Stimulated activated CD4-positive, alpha-beta T cell treated with anti-CD3 and anti-CD28 coated beads, Interleukin-2, amount 100 ng/mL, for 24 hours (primary cell): ENCODE measurements around the gene EFCAB13.
A peak's percentile ranks its signal among the peaks of the same experiment; 100 is the strongest.
"Not testable (repeated sequence)": the region's sequence is repeated elsewhere in the genome, so short reads cannot be mapped to it uniquely, and the experiment has no call there.

Experiments
- DNase-seq, 2 donors: peaks; one replicate each; pipeline ENCODE4 v3.0.0-alpha.2; 2020

The EFCAB13 gene

DNA sequence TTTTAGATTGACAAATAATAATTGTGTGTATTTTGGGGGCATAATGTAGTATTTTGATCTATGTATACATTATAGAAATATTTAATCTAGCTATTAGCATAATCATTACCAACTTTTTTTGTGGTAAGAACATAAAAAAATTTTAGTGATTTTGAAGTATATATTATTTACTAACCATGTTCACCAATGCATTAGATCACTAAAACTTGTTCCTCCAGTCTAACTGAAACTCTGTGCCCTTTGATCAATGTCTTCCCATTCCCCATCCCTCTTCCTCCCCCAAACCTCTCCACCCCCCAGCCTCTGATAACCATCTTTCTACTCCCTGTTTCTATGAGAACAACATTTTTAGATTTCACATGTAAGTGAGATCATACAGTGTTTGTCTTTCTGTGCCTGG lies 8.5 kb downstream of the EFCAB13 start:
- no peak for DNase-seq

DNA sequence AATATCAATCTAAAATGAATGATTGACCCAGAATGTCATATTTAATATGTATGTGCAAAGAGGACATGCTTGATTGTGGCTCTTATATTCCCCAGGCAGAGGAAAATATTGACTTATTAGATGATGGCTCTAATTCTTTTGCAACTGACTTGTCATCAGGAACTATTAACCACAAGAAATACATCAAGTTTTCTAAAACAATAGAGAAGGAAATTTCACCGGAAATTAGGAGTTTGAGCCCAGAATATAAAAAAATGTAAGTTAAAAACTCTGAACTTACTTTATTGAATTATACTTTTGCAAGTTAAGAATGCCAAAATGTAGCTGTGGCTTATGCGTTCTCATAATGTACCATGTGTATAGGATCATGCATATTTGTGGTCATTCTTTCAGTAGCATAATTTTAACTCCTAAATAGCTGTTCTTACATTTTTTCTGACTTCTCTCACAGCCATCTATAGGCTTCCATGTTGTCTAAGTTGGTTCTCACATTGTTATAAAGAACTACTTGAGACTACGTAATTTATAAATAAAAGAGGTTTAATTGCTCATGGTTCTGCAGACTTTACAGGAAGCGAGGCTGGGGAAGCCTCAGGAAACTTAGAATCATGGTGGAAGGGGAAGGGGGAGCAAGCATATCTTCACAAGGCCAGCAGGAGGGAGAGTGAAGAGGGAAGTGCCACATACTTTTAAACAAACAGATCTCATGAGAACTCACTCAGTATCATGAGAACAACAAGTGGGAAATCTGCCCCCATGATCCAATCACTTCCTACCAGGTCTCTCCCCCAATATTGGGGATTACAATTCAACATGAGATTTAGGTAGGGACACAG lies 11.6 kb downstream of the EFCAB13 start:
- DNase-seq = no peak

DNA sequence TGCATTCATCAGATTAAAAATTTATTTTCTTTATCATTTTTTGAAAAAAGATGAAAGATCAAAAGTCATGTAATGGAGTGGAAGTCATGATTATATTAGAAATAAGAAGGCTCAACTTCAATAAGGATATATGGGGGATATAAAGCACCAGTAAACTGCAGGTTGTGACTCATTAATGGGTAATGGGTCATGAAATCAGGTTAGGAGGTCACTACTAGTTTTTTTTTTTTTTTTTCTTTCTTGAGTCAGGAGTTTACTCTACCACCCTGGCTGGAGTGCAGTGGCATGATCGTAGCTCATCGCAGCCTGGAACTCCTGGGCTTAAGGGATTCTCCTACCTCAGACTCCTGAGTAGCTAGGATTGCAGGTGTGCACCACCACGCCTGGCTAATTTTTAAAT lies 14.3 kb downstream of the EFCAB13 start:
- no peak for DNase-seq

DNA sequence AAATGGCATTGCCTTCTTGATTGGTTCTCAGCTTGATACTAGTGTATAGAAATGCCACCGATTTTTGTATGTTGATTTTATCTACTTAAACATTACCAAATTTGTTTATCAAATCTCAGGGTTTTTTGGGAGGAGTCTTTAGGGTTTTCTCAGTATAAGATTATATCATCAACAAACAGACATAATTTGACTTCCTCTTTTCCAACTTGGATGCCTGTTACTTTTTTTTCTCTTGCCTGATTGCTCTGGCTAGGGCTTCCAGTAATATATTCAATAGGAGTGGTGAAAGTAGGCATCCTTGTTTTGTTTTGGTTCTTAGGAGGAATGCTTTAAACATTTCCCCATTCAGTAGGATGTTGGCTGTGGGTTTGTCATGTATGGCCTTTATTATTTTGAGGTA lies 29.1 kb downstream of the EFCAB13 start:
- DNase-seq = no peak

DNA sequence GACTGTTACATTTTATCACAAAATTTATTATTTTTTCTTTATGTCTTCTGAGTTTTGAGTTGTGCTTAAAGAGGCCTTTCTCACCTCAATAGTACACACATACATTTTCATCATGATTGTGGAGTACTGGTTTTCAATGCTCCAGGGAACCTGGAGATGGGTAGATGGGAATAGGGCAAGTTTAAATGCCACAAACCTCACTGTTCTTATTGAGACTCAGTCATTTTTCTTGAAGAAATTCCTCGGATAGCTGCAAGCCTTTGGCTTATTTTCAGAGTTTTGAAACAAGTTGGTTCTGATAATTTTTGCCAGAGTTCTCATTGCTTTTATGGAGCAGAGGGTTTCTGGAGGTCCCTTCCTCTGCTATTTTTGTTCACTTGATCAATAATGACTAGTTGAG lies 34.9 kb downstream of the EFCAB13 start:
- no peak for DNase-seq

DNA sequence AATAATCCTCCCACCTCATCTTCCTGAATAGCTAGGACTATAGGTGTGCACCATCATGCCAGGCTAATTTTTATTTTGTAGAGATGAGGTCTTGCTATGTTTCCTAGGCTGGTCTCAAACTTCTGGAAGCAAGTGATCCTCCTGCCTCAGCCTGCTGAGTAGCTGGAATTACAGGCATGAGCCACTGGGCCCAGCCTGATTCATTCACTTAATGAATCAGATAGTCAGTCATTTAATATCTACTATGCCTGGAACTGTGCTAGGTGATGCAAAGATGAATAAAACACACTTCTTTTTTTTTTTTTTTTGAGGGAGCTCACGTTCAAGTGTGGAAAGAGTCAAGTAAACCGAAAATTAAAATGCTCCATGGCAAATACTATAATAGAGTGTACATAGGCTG lies 39.4 kb downstream of the EFCAB13 start:
- no peak for DNase-seq

DNA sequence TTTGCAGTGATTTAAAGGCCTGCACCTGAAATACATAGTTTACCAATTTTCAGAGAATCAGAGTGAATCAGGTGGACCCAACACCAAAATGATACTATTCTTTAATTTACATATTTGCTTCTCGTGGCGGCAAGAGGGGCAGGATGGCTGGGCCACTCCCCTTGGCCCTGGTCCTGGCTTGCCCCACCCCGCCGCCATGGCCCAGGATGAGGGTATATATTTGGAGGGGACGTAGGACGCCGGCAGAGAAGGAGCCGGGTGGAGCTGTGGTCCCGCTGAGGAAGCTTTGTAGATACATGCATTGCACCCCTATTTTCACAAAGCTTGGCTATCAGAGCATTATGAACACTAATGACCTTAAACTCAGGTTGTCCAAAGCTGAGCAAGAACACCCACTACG lies 43.5 kb downstream of the EFCAB13 start:
- DNase-seq = no peak

DNA sequence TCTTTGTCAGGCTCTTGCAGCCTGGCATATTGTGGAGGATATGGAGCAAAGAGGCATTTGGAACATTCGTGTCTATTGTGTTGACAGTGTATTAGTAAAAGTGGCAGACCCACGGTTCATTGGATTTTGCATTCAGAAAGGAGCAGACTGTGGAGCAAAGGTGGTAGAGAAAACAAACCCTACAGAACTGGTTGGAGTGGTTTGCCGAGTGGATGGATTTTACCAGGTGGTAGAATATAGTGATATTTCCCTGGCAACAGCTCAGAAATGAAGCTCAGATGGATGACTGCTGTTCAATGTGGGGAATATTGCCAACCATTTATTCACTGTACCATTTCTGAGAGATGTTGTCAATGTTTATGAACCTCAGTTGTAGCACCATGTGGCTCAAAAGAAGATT lies 44.5 kb downstream of the EFCAB13 start:
- DNase-seq = no peak

DNA sequence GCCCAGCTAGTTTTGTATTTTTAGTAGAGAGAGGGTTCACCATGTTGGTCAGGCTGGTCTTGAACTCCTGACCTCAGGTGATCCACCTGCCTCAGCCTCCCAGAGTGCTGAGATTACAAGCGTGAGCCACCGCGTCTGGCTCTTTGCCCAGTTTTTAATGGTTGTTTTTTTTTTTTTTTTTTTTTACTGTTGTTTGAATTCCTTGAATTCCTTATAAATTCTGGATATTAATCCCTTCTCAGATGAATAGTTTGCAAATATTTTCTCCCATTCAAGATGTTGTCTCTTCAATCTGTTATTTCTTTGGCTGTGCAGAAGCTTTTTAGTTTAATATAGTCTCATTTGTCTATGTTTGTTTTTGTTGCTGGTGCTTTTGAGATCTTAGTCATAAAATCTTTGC lies 47.1 kb downstream of the EFCAB13 start:
- DNase-seq = not testable (repeated sequence)

DNA sequence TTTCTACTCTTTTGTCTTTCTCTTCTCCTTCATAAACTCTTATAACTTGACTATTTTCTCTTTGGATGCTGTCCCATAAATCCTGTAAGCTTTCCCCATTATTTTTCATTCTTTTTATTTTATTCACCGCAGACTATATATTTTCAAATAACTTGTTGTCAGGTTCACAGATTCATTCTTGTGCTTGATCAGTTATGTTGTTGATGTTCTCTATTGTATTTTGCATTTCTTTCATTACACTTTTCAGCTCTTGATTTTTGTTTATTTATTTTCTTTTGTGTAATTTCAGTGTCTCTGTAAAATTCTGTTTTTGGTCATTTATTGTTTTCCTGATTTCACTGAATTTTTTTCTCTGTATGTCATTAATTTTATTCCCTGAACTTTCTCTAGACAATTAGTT lies 49.2 kb downstream of the EFCAB13 start:
- DNase-seq = no peak

DNA sequence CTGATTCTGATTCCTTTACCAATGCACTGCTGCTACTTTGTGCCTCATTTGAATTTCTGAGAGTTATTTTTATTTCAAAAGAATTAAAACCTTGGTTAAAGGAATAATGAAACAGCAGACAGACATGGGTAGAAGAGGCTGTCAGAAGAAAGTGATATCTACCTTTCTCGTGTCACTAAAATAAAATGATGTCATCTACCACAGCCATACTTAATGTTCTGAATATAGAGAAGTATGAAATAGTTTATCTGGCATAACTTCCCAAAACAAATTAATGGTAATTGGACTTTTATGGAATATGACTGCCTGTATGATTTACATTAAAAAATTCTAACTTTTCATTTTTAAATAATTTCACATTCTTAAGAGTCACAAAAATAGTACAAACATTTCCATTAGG lies 52.5 kb downstream of the EFCAB13 start:
- no peak for DNase-seq

DNA sequence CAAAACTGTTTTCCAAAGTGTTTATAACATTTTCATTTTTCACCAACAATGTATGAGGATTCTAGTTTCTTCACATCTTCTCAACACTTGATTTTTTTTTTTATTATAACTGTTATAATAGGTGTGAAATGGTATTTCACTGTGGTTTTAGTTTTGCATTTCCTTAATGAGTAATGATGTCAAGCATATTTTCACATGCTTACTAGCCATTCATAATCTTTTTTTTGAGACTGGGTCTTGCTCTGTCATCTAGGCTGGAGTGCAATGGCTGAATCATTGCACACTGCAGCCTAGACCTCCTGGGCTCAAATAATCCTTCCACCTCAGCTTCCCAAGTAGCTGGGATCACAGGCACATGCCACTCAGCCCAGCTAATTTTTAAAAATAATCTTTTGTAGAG lies 65.1 kb downstream of the EFCAB13 start:
- DNase-seq = no peak

DNA sequence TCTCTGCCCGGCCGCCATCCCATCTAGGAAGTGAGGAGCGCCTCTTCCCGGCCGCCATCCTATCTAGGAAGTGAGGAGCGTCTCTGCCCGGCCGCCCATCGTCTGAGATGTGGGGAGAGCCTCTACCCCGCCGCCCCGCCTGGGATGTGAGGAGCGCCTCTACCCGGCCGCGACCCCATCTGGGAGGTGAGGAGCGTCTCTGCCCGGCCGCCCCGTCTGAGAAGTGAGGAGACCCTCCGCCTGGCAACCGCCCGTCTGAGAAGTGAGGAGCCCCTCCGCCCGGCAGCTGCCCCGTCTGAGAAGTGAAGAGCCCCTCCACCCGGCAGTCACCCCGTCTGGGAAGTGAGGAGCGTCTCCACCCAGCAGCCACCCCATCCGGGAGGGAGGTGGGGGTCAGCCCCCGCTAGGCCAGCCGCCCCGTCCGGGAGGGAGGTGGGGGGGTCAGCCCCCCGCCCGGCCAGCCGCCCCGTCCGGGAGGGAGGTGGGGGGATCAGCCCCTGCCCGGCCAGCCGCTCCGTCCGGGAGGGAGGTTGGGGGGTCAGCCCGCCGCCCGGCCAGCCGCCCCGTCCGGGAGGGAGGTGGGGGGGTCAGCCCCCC lies 73.9 kb downstream of the EFCAB13 start:
- not testable (repeated sequence) for DNase-seq

DNA sequence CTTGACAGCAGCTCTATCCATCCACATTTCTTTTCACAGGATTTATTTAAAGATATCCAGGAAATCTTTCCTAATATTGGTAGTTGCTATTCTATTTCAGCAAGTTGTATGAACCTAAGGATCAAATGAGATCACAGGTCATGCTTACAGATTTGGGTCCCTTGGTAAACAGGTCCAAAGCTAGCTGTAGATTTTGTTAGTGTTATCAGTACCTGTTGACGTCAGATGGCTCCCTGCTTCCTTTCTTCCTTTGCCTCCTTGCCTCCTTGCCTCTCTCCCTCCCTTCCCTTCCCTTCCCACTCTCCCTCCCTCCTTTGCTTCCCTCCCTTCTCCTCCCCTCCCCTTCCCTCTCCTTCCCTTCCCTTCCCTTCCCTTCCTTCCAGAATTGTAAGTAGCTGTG lies 76.6 kb downstream of the EFCAB13 start:
- no peak for DNase-seq

DNA sequence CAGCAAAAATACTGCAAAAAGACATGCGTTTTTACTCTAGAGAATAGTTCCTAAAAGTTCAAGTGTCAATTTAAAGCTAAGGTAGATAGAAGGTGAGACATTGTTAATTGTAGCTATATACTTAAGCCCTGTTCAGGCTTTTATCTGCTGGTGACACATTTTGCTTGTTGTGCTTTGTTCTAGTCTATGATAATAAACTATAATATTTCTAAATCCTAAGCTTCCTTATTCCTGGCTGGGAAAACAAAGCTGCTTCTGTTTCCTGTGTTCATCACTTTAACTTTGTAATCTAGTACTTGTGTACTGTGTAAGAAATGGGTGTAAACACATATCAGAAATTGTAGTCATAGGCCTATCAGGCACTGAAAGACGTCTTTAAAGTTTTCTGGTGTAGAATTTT lies 77.3 kb downstream of the EFCAB13 start:
- DNase-seq = no peak

DNA sequence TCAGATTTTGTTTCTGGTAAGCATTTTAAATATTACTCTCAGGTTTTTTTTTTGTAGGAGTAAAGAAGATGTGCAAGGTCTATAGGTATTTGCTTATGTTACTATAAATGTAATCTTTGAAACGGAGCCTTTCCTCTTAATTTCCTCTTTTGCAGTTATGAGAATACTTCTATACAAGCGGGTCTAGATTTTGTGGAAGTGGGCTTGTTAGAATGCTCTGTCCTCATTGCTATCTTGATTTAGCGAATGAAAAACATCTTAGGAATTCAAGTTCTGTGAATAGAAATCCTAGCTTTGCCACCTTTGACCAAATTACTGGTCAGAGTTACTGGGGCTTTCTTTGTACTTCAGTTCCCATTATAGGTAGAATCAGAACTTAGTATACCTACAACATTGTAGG lies 80.3 kb downstream of the EFCAB13 start:
- DNase-seq = no peak

DNA sequence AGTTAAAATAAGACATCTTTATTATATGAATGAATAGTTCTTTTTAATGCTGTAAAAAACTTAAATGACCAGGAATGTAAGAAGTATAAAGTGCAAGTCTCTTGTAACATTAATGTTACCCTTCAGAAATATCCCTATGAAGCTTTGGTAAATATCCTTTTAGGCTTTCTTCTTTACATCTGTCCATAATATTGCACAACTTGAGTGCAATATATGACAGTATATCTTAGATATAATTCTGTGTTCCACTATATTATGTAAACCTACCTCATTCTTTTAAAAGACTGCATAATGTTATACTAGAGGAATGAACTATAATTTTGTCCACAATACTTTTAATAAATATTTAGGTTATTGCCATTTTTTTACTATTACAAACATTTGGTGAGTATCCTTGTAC lies 81.1 kb downstream of the EFCAB13 start:
- DNase-seq = no peak

DNA sequence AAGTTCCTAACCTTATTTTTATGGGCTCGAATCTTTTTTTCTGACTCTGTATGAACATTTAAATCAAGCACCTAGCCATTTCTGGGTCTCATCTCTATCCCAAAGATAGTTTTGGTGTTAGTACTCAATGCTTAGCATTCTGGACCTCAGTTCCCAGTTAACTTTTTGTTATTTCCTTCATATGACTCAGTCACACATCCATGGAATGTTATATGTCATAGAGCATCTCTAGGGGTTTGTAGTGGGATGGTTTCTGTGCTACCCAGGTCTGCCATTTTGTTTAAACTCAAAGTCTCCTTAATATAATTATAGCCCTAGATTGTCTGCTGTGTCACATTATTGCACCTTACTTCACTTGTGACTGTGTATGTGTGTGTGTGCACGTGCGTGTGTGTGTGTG lies 90.1 kb downstream of the EFCAB13 start:
- no peak for DNase-seq

DNA sequence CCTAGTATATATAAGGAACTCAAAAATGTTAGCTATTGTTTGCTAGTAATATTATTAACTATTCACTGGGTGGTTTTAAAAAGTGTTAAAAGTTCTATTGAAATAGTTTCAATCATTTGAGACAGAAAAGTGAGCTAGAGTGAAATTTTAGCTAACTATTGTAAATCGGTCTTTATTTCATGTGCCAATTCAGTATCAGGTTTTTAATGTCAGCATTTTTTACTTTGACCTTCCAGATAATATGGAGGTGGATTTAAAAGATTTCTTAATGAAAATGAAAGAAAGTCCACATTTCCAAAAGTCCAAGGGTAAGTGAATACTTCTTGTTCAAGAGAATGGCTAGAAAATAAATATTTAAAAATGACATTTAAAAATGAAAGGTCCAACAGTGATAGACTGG lies 90.9 kb downstream of the EFCAB13 start:
- no peak for DNase-seq

DNA sequence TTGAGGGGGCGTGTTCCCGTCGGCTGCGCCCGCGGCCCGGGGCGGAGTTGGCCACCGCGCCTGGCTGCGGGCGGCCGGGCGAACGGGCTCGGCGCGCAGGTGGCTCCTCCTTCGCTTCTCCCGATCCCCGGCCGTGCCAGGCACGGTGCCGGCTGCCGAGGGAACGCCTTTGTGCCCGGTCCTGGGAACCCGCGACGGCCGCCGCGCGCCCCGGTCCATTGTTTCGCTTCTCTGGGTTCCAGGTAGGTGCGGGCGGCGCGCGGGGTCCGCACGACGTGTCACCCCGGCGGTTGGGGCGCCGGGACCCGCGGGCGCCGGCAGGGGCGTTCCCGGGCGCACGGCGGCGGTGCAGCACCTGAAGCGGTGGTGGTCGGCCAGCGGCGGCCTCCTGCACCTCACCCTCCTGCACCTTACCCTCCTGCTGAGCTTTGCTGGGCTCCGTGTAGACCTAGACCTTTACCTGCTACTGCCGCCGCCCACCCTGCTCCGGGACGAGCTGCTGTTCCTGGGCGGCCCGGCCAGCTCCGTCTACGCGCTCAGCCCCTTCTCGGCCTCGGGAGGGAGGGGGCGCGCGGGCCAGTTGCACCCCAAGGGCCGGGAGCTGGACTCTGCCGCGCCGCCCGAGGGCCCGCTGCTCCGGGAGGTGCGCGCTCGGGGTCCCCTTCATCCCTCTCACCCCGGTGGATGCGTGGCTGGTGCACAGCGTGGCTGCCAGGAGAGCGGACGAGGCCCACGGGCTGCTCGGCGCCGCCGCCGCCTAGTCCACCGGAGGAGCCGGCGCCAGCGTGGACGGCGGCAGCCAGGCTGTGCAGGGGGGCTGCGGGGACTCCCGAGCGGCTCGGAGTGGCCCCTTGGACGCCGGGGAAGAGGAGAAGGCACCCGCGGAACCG lies 99.9 kb downstream of the EFCAB13 start:
- peak in 1 of 2 donors; percentile 24 for DNase-seq

DNA sequence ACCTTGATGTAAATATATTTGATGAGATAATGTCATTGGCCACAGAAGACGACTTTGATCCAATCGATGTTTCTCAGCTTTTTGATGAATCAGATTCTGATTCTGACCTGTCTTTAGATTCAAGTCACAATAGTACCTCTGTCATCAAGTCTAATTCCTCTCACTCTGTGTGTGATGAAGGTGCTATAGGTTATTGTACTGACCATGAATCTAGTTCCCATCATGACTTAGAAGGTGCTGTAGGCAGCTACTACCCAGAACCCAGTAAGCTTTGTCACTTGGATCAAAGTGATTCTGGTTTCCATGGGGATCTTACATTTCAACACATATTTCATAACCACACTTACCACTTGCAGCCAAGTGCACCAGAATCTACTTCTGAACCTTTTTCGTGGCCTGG lies 101.5 kb downstream of the EFCAB13 start:
- DNase-seq = not testable (repeated sequence)

DNA sequence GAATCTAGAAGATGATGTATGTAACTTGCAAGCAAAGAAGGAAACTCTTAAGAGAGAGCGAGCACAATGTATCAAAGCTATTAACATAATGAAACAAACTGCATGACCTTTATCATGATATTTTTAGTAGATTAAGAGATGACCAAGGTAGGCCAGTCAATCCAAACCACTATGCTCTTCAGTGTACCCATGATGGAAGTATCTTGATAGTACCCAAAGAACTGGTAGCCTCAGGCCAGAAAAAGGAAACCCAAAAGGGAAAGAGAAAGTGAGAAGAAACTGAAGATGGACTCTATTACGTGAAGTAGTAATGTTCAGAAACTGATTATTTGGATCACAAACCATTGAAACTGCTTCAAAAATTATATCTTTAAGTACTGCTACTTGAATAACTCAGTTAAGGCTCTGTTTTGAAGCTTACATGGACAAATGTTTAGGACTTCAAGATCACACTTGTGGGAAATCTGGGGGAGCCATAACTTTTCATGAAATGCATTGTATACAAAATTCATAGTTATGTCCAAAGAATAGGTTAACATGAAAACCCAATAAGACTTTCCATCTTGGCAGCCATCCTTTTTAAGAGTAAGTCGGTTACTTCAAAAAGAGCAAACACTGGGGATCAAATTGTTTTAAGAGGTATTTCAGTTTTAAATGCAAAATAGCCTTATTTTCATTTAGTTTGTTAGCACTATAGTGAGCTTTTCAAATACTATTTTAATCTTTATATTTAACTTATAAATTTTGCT lies 102.3 kb downstream of the EFCAB13 start:
- not testable (repeated sequence) for DNase-seq

DNA sequence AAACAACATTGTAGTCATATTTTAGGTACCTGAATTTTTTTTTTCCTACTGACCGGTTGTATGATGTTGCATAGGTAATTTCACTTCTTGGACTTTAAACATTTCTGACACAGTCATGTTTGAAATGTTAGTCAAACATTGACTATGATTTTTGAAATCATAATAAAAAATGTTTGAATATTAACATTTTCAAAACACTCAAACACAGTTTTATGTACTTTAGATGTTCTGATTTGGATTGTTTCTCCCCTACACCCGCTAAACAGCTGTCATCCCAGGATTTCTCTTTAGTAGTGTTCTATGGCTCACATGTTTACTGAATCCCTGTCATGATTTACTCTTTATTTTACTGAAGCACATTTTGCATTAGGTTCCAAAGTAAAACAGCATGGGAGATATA lies 104.2 kb downstream of the EFCAB13 start:
- DNase-seq = no peak
